ENCODE data around the gene CASP10. TPM values are rescaled to one million over a fixed set of nuclear protein-coding genes. Genes with fewer than 3 reads are reported as not detected.

CASP10 gene
- total and polyA plus RNA-seq, 2 of the 13 experiments (the other 11 are each of a cell fraction or from before 2014, with no cell fraction given): 22.2 to 23.8 TPM

DNA sequence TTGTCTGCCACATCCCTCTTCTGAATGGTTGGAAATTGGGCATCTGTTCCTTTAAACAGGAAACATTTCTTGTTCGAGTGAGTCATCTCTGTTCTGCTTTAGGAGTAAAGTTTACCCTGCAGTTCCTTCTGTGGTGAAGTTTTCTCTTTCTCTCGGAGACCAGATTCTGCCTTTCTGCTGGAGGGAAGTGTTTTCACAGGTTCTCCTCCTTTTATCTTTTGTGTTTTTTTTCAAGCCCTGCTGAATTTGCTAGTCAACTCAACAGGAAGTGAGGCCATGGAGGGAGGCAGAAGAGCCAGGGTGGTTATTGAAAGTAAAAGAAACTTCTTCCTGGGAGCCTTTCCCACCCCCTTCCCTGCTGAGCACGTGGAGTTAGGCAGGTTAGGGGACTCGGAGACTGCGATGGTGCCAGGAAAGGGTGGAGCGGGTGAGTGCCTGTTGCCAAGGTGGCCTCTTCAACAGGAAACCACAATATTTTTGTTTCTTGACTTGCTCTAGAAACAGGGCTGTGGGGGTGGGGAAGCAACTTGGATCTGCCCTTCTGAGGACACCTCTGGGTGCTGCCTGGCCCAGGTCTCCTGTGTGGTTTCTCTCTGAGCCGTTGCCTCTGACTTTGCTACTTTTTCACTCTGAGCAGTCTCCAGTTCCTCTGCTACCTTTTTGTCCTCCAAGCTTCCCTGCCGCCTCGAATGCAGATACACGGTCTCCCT lies 75.2 kb downstream of the CASP10 start (continued):
- TF ChIP-seq MAFK (conservative IDR thresholded peaks at IDR 0.05 in 1 of 2, IDR thresholded peaks at IDR 0.05 in 1 of 2; ENCODE audit: low read length in 2 of 2): no peak
- TF ChIP-seq ZNF136 (CRISPR knock-in tag; IDR thresholded peaks at IDR 0.05; ENCODE audit: low read depth): no peak
- no peak for TF ChIP-seq HOXA5 (CRISPR knock-in tag; IDR thresholded peaks at IDR 0.05)
- TF ChIP-seq ZNF20 (CRISPR knock-in tag; IDR thresholded peaks at IDR 0.05): no peak
- TF ChIP-seq ZNF672 (CRISPR knock-in tag; IDR thresholded peaks at IDR 0.05): no peak
- TF ChIP-seq SYNCRIP (IDR thresholded peaks at IDR 0.05; ENCODE audit: insufficient read depth, low read depth, low read length): no peak
- TF ChIP-seq, protein P1, sequence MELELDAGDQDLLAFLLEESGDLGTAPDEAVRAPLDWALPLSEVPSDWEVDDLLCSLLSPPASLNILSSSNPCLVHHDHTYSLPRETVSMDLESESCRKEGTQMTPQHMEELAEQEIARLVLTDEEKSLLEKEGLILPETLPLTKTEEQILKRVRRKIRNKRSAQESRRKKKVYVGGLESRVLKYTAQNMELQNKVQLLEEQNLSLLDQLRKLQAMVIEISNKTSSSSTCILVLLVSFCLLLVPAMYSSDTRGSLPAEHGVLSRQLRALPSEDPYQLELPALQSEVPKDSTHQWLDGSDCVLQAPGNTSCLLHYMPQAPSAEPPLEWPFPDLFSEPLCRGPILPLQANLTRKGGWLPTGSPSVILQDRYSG (CRISPR knock-in tag; IDR thresholded peaks at IDR 0.05): no peak
- no peak for TF ChIP-seq ZMYM4 (CRISPR knock-in tag; IDR thresholded peaks at IDR 0.05)
- TF ChIP-seq, protein P2, sequence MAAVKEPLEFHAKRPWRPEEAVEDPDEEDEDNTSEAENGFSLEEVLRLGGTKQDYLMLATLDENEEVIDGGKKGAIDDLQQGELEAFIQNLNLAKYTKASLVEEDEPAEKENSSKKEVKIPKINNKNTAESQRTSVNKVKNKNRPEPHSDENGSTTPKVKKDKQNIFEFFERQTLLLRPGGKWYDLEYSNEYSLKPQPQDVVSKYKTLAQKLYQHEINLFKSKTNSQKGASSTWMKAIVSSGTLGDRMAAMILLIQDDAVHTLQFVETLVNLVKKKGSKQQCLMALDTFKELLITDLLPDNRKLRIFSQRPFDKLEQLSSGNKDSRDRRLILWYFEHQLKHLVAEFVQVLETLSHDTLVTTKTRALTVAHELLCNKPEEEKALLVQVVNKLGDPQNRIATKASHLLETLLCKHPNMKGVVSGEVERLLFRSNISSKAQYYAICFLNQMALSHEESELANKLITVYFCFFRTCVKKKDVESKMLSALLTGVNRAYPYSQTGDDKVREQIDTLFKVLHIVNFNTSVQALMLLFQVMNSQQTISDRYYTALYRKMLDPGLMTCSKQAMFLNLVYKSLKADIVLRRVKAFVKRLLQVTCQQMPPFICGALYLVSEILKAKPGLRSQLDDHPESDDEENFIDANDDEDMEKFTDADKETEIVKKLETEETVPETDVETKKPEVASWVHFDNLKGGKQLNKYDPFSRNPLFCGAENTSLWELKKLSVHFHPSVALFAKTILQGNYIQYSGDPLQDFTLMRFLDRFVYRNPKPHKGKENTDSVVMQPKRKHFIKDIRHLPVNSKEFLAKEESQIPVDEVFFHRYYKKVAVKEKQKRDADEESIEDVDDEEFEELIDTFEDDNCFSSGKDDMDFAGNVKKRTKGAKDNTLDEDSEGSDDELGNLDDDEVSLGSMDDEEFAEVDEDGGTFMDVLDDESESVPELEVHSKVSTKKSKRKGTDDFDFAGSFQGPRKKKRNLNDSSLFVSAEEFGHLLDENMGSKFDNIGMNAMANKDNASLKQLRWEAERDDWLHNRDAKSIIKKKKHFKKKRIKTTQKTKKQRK (IDR thresholded peaks at IDR 0.05; ENCODE audit: low read length): no peak
- TF ChIP-seq NFKBIZ (CRISPR knock-in tag; IDR thresholded peaks at IDR 0.05): no peak
- no peak for TF ChIP-seq ZNF367 (CRISPR knock-in tag; IDR thresholded peaks at IDR 0.05; ENCODE audit: borderline replicate concordance)
- TF ChIP-seq PHF5A (CRISPR knock-in tag; IDR thresholded peaks at IDR 0.05; ENCODE audit: low read depth, unreplicated experiment): no peak
- no peak for TF ChIP-seq ZBTB8A (CRISPR knock-in tag; IDR thresholded peaks at IDR 0.05; ENCODE audit: borderline replicate concordance, low read depth)
- TF ChIP-seq ZNF616 (CRISPR knock-in tag; IDR thresholded peaks at IDR 0.05; ENCODE audit: low read depth): no peak
- no peak for TF ChIP-seq IKZF1 (IDR thresholded peaks at IDR 0.05)
- TF ChIP-seq ZNF746 (CRISPR knock-in tag; IDR thresholded peaks at IDR 0.05): no peak
- no peak for TF ChIP-seq IRX3 (CRISPR knock-in tag; IDR thresholded peaks at IDR 0.05; ENCODE audit: borderline replicate concordance, low read depth)
- no peak for TF ChIP-seq ZFP62 (CRISPR knock-in tag; IDR thresholded peaks at IDR 0.05)
- TF ChIP-seq MED13 (CRISPR knock-in tag; IDR thresholded peaks at IDR 0.05): no peak
- TF ChIP-seq CCDC6 (CRISPR knock-in tag; IDR thresholded peaks at IDR 0.05): no peak
- TF ChIP-seq ISL2 (CRISPR knock-in tag; IDR thresholded peaks at IDR 0.05): no peak
- 0 out of 2 replicates have a peak, but pooled peaks have one; percentile 75 for TF ChIP-seq ZNF816 (CRISPR knock-in tag; IDR thresholded peaks at IDR 0.05; ENCODE audit: borderline replicate concordance)
- no peak for TF ChIP-seq ATF1 (CRISPR knock-in tag; IDR thresholded peaks at IDR 0.05)
- TF ChIP-seq STAG1 (CRISPR knock-in tag; IDR thresholded peaks at IDR 0.05): peak; percentile 6; the same call in 1 of the 2 replicates
- TF ChIP-seq RNF2 (conservative IDR thresholded peaks at IDR 0.05; ENCODE audit: low read depth): peak; percentile 58; the same call in 1 of the 2 replicates
- TF ChIP-seq, protein P3, sequence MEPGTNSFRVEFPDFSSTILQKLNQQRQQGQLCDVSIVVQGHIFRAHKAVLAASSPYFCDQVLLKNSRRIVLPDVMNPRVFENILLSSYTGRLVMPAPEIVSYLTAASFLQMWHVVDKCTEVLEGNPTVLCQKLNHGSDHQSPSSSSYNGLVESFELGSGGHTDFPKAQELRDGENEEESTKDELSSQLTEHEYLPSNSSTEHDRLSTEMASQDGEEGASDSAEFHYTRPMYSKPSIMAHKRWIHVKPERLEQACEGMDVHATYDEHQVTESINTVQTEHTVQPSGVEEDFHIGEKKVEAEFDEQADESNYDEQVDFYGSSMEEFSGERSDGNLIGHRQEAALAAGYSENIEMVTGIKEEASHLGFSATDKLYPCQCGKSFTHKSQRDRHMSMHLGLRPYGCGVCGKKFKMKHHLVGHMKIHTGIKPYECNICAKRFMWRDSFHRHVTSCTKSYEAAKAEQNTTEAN (CRISPR knock-in tag; conservative IDR thresholded peaks at IDR 0.05): no peak; the same call in 1 of the 2 replicates
- no peak for TF ChIP-seq ZNF225 (CRISPR knock-in tag; IDR thresholded peaks at IDR 0.05)

Data from HepG2 (cell line).